Esophagus squamous epithelium (tissue), 5 donors: ENCODE measurements around the gene MESP1. TPM values are rescaled to one million over a fixed set of nuclear protein-coding genes. Genes with fewer than 3 reads are reported as not detected.

Source experiments
- DNase-seq: peaks from one replicate; lab custom pipeline; 2025; lab: John Stamatoyannopoulos, UW
- H3K27ac ChIP-seq, 4 donors: fragments of 200-600 bp; sonication (generic); one replicate each; pipeline ENCODE4 v1.5.1; 2016 to 2019; ENCODE audit warnings: mild to moderate bottlenecking in 1 of 4
- H3K27me3 ChIP-seq, 4 donors: fragments of 200-600 bp; sonication (generic); 1 replicate in 3 of 4; 2 replicates in 1 of 4; pipeline versions ENCODE4 v1.5.1 to v1.6.0; 2017 to 2021; ENCODE audit warnings: antibody characterized with exemption in 1 of 4
- H3K36me3 ChIP-seq, 3 donors: fragments of 200-600 bp; sonication (generic); one replicate each; pipeline ENCODE4 v1.5.1; 2016 to 2019
- H3K4me1 ChIP-seq, 3 donors: fragments of 200-600 bp; sonication (generic); one replicate each; pipeline ENCODE4 v1.5.1; 2017 to 2019
- H3K4me3 ChIP-seq, 4 donors: fragments of 200-600 bp; sonication (generic); 1 replicate in 3 of 4; 2 replicates in 1 of 4; pipeline ENCODE4 v1.5.1; 2016 to 2019; ENCODE audit warnings: mild to moderate bottlenecking in 2 of 4, moderate library complexity in 1 of 4
- H3K9me3 ChIP-seq, 3 donors: fragments of 200-600 bp; sonication (generic); one replicate each; pipeline ENCODE4 v1.5.1; 2016 to 2019
- CTCF ChIP-seq, 6 experiments: fragments of 450-650 bp in 4 of 6; fragments of 200-600 bp in 2 of 6; sonication (generic) in 2 of 6; IDR thresholded peaks; one replicate each; pipeline ENCODE4 v1.5.1; 2016 to 2019; ENCODE audit warnings: antibody characterized with exemption in 6 of 6, mild to moderate bottlenecking in 4 of 6, moderate library complexity in 4 of 6
- POLR2A ChIP-seq, 4 donors: fragments of 450-650 bp; IDR thresholded peaks; one replicate each; pipeline ENCODE4 v1.6.1; 2017; ENCODE audit warnings: antibody characterized with exemption in 4 of 4, mild to moderate bottlenecking in 4 of 4, moderate library complexity in 3 of 4
- WGBS, 2 donors: methylation state at CpG; one replicate each; pipeline ENCODE4 v1.1.5; 2018; 5-methylcytosine and 5-hydroxymethylcytosine counted together
- intact Hi-C: fragments of 100-400 bp; cut with DNase I; formaldehyde crosslinking; loops from one replicate; pipeline ENCODE4 v1.15.0; 2022
- total RNA-seq, 4 donors: library from RNA; depleted of rRNA; stranded (reverse); fragments of >200 nt; gene quantifications; one replicate each; pipeline ENCODE4 v1.1.0, GENCODE V29; 2016
- donor health status: DM: yes; HTN: yes; CAD: no.

MESP1 gene
- total RNA-seq, 4 donors from 2014 or later: 0.23 to 0.42 TPM; not detected in 2

- H3K4me1 ChIP-seq: peaks cover 13 to 30% (median 23%) of the 10 kb centered on the region in 3 donors
- no peak for DNase-seq
- intact Hi-C loops: no loop called here
These were observed 2.8 kb upstream of the MESP1 start for GRCh38 chr15:89753855-89754254.

GRCh38 chr15:89751748-89752147 lies 699 bp upstream of the MESP1 start:
- TF ChIP-seq POLR2A (IDR thresholded peaks at IDR 0.05): no peak
- no peak for TF ChIP-seq CTCF (IDR thresholded peaks at IDR 0.05)
- Histone ChIP-seq H3K4me3 (no peak overlapping the region), H3K4me1 (peaks cover 13 to 32% (median 23%) of the 10 kb centered on the region in 3 donors), H3K27me3 (peaks cover 0 to 16% (median 0%) of the 10 kb centered on the region in 4 donors), H3K36me3 (no peaks in the 10 kb centered on the region), H3K9me3 (no peaks in the 10 kb centered on the region), H3K27ac (peak overlapping the region; percentile 26 to 77 (median 68))
- intact Hi-C loops: no loop called here
- 72 to 95% methylated on average over 2 to 5 of the region's 5 CpGs for WGBS, 2 donors
- DNase-seq: no peak

More at GRCh38 chr15:89753855-89754254, 2.8 kb upstream of the MESP1 start:
- Histone ChIP-seq H3K27me3 (peaks cover 0 to 16% (median 0%) of the 10 kb centered on the region in 4 donors), H3K9me3 (no peaks in the 10 kb centered on the region), H3K36me3 (no peaks in the 10 kb centered on the region), H3K4me3 (no peak overlapping the region), H3K27ac (no peak overlapping the region)
- TF ChIP-seq POLR2A (IDR thresholded peaks at IDR 0.05) (no peak), CTCF (IDR thresholded peaks at IDR 0.05) (no peak)
- 77 to 86% methylated on average over 4 to 7 of the region's 7 CpGs for WGBS, 2 donors

- Histone ChIP-seq H3K4me3 (peak overlapping the region; percentile 48 to 81 (median 63)), H3K9me3 (no peaks in the 10 kb centered on the region), H3K36me3 (no peaks in the 10 kb centered on the region), H3K4me1 (peaks cover 13 to 37% (median 23%) of the 10 kb centered on the region in 3 donors), H3K27ac (peak overlapping the region in 3 of 4 donors; percentile 68 to 77 (median 73)), H3K27me3 (peaks cover 0 to 30% (median 0%) of the 10 kb centered on the region in 4 donors)
- DNase-seq: no peak
- TF ChIP-seq POLR2A (IDR thresholded peaks at IDR 0.05) (no peak), CTCF (IDR thresholded peaks at IDR 0.05) (no peak)
- intact Hi-C loops: no loop called here
- WGBS, 2 donors: 8 to 24% methylated on average over 14 of the region's 41 CpGs
These were observed 994 bp downstream of the MESP1 start for GRCh38 chr15:89749951-89750559.

GRCh38 chr15:89749526-89749925 lies 1.5 kb downstream of the MESP1 start:
- intact Hi-C loops: no loop called here

More at GRCh38 chr15:89749526-89749925, 1.5 kb downstream of the MESP1 start:
- H3K27ac ChIP-seq: no peak overlapping the region
- H3K9me3 ChIP-seq: no peaks in the 10 kb centered on the region
- no peaks in the 10 kb centered on the region for H3K36me3 ChIP-seq
- H3K4me3 ChIP-seq: peak overlapping the region in 2 of 4 donors; percentile 48 to 81
- TF ChIP-seq POLR2A (IDR thresholded peaks at IDR 0.05) (no peak), CTCF (IDR thresholded peaks at IDR 0.05) (no peak)
- peaks cover 13 to 37% (median 23%) of the 10 kb centered on the region in 3 donors for H3K4me1 ChIP-seq
- DNase-seq: no peak
- peaks cover 0 to 35% (median 0%) of the 10 kb centered on the region in 4 donors for H3K27me3 ChIP-seq
- 24 to 77% methylated on average over 2 to 3 of the region's 4 CpGs for WGBS, 2 donors
